ENCODE data around the gene CPNE8.

DNA sequence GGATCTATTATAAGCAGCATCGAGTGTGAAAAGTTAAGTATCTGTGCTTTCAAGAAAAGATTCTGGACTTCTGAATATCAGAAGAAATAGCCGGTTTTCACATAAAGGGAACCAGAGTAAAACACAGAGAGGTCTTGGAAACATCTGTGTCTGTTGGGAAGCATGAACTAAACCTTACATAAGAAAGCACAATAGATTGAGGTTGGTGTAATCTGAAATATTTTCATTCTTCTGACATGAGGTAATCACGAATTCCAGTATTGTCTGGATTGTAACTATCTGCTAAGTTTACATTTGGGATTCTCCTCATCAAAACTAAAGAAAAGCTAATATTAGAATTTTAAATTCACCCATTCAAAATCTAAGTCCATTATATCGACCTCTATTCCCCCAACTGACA is 161.3 kb downstream of the CPNE8 start:
- TF ChIP-seq, protein P1, sequence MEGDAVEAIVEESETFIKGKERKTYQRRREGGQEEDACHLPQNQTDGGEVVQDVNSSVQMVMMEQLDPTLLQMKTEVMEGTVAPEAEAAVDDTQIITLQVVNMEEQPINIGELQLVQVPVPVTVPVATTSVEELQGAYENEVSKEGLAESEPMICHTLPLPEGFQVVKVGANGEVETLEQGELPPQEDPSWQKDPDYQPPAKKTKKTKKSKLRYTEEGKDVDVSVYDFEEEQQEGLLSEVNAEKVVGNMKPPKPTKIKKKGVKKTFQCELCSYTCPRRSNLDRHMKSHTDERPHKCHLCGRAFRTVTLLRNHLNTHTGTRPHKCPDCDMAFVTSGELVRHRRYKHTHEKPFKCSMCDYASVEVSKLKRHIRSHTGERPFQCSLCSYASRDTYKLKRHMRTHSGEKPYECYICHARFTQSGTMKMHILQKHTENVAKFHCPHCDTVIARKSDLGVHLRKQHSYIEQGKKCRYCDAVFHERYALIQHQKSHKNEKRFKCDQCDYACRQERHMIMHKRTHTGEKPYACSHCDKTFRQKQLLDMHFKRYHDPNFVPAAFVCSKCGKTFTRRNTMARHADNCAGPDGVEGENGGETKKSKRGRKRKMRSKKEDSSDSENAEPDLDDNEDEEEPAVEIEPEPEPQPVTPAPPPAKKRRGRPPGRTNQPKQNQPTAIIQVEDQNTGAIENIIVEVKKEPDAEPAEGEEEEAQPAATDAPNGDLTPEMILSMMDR (IDR thresholded peaks at IDR 0.05 in 4 of 5, conservative IDR thresholded peaks at IDR 0.05 in 1 of 5) = no peak
- no peak for TF ChIP-seq POLR2A (IDR thresholded peaks at IDR 0.05)
